Measurements from ENCODE around the gene NAT9.

Gene NAT9

DNA sequence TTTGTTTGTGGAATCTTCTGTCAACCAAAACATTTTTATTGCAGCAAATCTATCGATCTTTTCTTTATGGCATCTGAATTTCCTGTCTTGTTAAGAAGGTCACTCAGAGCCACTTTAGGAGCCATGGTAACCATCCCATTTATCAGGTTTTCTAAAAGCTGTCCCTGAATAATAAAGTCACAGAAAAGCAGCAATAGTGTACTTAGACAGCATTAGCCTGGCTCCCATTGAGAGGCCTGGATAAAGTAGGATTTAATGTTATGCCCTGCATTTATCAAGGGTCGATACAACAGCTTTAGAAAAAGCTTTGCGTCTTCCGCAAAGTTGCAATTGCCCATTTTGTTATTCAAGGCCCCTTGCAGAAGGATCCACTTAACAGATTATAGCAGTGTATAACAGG is 53.4 kb downstream of the NAT9 start:
- DNase-seq = no peak

Measured in NCI-H345 (cell line).